Esophagus (tissue), 2 donors: ENCODE measurements around the gene CUEDC1. TPM values are rescaled to one million over a fixed set of nuclear protein-coding genes. Genes with fewer than 3 reads are reported as not detected.

Experiments
- H3K27ac ChIP-seq, 2 donors: one replicate each; pipeline ENCODE4 v1.5.1; 2013; ENCODE audit warnings: low read depth in 2 of 2, mild to moderate bottlenecking in 2 of 2, inconsistent platforms in 1 of 2, low read length in 1 of 2, moderate library complexity in 1 of 2
- H3K27me3 ChIP-seq, 2 donors: one replicate each; pipeline ENCODE4 v1.6.1; 2013; ENCODE audit warnings: low read length in 2 of 2, control low read depth in 1 of 2, mild to moderate bottlenecking in 1 of 2; ENCODE audit not compliant: insufficient read depth in 2 of 2, control insufficient read depth in 1 of 2
- H3K36me3 ChIP-seq, 2 donors: one replicate each; pipeline ENCODE4 v1.6.1; 2013; ENCODE audit warnings: low read length in 1 of 2; ENCODE audit not compliant: control insufficient read depth in 2 of 2, insufficient read depth in 2 of 2
- H3K4me1 ChIP-seq, 2 donors: one replicate each; pipeline ENCODE4 v1.6.1; 2013; ENCODE audit warnings: low read length in 1 of 2; ENCODE audit not compliant: control insufficient read depth in 2 of 2, insufficient read depth in 2 of 2
- H3K4me3 ChIP-seq, 2 donors: one replicate each; pipeline ENCODE4 v1.5.1; 2013; ENCODE audit warnings: low read length in 2 of 2, mild to moderate bottlenecking in 2 of 2, low read depth in 1 of 2, moderate library complexity in 1 of 2
- H3K9me3 ChIP-seq, 2 donors: one replicate each; pipeline ENCODE4 v1.6.1; 2013; ENCODE audit warnings: mild to moderate bottlenecking in 2 of 2, low read depth in 1 of 2, low read length in 1 of 2, moderate library complexity in 1 of 2; ENCODE audit not compliant: control insufficient read depth in 2 of 2, insufficient read depth in 1 of 2
- WGBS, 2 donors: extraction: QIAGEN DNeasy Blood & Tissue Kit; methylation state at CpG; one replicate each; pipeline ENCODE4 v1.1.7; 2013; 5-methylcytosine and 5-hydroxymethylcytosine counted together
- polyA plus RNA-seq, 2 donors: library from polyadenylated mRNA; stranded (reverse); fragments of 200-250 nt; gene quantifications; one replicate each; pipeline ENCODE4 v1.2.3, GENCODE V29; 2013
- donor health status: healthy with polysubstance abuse.
- donor health status: Bipolar disorder and iron deficiency.

Gene CUEDC1
- polyA plus RNA-seq, 2 donors, result 19.9 to 31.1 TPM

DNA sequence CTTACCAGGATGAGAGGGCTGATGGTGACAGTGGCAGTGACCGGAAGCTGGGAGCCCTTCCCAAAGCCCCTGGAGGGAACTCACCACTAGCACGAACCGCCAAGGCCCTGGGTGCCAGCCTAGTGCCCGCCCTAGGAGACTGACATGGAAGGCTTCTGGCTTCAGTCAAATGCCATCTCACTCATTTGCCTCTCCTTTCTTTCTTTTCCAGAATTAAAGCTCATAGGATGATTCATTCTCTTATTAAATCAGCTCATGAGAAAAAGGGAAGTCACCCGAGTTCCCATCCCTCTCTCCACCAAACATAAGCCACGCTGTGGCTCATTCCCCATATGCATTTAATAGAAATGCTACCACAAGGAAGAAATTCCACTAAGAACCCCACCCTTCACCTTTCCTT, 12.1 kb downstream of the CUEDC1 start:
- Histone ChIP-seq H3K9me3 (no peaks in the 10 kb centered on the region), H3K27me3 (no peaks in the 10 kb centered on the region), H3K4me1 (peaks cover 7 to 22% of the 10 kb centered on the region in 2 donors), H3K36me3 (no peaks in the 10 kb centered on the region), H3K4me3 (no peak overlapping the region), H3K27ac (peak overlapping the region; percentile 95 to 96)
- WGBS, 2 donors, result 31 to 43% methylated on average over 6 of the region's 6 CpGs

DNA sequence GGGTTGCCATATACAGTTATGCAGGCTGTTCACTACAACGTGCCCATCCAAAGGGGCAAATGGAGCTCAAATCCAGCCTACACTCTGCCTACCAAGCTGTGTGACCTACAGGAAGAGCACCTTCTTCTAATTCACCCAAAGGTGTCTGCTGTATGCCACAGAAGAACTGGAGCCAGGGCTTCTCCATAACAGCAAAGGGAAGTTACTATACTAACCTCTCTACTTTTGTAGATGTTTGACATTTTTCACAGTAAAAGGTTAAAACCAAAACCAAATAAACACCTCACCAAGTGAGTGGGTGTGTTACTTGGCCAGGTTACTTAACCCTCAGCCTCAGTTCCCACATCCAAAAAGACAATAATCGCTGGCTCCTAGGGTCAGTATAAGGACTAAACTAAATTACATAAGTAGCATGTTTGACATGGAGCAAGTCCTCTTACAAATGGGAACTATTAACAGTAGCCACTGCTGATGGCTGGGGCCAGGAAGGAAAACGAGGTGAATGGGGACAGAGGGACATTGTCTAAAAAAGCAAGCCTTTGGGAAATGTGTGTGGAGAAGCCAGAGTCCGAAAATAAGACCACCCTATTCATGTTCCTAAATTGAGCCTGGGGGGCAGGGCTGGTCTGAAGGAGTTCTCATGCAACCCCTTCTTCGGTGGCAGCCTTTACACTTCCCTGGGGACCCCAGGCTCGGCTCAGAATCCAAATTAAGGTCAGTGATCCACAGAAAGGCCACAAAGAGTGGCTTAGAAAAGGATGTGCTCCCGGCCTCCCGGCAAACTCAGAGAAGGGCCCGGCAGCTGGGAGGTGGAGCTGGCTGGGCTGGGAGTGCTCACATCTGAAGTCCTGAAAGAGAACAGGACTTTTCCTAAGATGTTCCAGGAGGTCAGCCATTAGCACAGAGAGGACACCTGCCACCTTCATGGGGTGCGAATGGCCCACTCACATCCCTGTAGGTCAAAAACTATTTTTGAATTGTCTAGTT, 13.5 kb downstream of the CUEDC1 start:
- no peak overlapping the region for H3K4me3 ChIP-seq
- no peaks in the 10 kb centered on the region for H3K9me3 ChIP-seq
- no peaks in the 10 kb centered on the region for H3K27me3 ChIP-seq
- H3K36me3 ChIP-seq, result no peaks in the 10 kb centered on the region
- WGBS, 2 donors, result 55 to 65% methylated on average over 10 of the region's 10 CpGs
- peaks cover 7 to 22% of the 10 kb centered on the region in 2 donors for H3K4me1 ChIP-seq
- H3K27ac ChIP-seq, result peak overlapping the region; percentile 72 to 86

DNA sequence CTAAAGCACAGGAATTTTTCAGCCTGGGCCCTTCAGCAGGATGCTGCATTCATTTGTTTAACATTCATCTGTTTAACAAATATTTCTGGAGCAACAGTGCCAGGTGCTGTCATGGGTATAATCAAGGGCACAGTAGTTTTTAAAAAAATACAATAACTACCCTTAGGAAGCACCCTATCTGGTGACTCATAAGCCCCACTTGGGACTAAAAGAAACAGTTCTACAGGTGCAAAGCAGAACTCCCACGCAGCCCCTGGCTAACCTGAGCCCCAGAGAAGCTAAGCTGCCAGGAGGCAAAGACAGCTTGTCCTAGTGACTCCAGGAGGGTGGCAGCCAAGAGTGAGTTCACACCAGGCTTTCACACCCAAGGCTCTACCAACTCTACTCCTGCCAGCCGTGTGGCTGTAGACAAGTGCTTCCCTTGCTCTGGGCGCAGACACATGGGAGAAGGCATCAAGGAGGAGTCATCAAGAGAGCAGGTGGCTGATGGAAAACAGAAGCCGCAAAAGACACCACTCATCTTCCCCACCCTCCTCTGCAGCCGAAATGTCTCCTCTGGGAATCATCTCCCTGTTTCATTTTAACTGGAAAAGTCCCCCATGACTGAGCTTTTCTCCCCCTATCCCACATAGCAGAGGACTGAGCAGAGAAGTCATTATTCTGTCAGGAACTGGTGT, 14.4 kb downstream of the CUEDC1 start:
- Histone ChIP-seq H3K27ac (peak overlapping the region; percentile 72 to 86), H3K27me3 (no peaks in the 10 kb centered on the region), H3K9me3 (no peaks in the 10 kb centered on the region), H3K4me3 (no peak overlapping the region), H3K4me1 (peaks cover 11 to 27% of the 10 kb centered on the region in 2 donors), H3K36me3 (no peaks in the 10 kb centered on the region)
- WGBS, 2 donors, result 37 to 55% methylated on average over 5 of the region's 5 CpGs

DNA sequence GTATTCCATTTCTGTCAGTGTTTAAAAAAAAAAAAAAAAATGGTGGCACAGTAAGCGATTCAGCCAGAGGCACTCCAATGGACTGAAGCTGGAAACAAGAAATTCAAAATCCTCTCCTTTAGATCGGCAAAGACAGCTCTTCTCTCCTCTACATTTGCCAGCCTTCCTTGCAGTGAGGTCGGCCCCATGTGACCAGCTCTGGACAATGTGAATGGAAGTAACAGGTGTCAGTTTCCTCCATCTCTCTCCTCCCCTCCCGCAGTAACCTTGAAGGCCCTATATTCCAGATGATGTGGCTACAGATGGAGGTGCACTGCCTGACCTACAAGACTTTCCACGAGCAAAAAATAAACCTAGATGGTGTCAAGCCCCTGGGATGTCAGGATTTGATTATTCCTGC, 15.0 kb downstream of the CUEDC1 start:
- H3K27me3 ChIP-seq, result no peaks in the 10 kb centered on the region
- no peak overlapping the region for H3K4me3 ChIP-seq
- no peaks in the 10 kb centered on the region for H3K36me3 ChIP-seq
- H3K27ac ChIP-seq, result peak overlapping the region; percentile 66 to 72
- 42 to 54% methylated on average over 5 of the region's 5 CpGs for WGBS, 2 donors
- H3K4me1 ChIP-seq, result peaks cover 16 to 30% of the 10 kb centered on the region in 2 donors
- no peaks in the 10 kb centered on the region for H3K9me3 ChIP-seq

DNA sequence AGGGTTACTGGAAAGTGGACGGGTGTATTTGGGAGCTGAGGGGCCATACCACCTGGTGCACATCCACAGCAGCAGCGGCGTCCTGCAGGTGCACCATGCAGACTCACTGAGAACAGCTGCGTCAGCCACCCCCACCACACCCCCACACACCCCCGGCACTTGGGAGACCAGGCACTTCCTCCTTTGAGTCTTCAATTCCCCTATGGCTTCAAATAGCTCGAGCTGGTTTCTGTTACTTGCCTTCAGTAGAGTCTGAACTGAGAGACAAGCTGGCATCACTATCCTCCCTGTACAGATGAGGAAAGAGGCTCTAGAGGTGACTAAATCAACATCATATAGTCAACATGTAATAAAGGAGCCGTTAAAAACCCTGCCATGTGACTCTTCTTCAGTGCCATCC, 15.4 kb downstream of the CUEDC1 start:
- WGBS, 2 donors, result 53 to 54% methylated on average over 7 of the region's 7 CpGs

DNA sequence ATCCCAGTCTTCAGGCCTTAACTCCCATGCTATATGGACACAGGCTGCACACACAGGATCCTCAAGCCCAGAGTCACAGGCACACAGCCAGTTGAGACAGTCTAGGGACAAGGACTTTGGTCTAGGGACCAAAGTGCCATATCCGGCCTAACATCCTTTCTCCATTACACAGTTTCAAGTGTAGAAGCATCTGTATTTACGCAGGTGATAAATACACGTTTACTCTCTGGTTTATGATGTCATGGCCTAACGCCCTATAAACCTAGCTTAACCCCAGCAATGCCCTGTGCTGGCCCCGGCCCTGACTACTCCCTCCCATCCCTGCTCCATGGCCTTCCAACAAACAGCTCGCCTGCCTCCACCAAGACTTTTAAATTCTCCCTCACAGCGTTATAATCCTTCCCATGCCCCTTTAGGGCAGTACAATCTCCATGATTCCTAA, 17.1 kb downstream of the CUEDC1 start:
- no peaks in the 10 kb centered on the region for H3K9me3 ChIP-seq
- no peaks in the 10 kb centered on the region for H3K27me3 ChIP-seq
- peak overlapping the region; percentile 20 to 59 for H3K27ac ChIP-seq
- no peak overlapping the region for H3K4me3 ChIP-seq
- H3K36me3 ChIP-seq, result no peaks in the 10 kb centered on the region
- WGBS, 2 donors, result 62 to 65% methylated on average over 7 of the region's 7 CpGs
- peaks cover 16 to 26% of the 10 kb centered on the region in 2 donors for H3K4me1 ChIP-seq

More for the DNA sequence above, 15.4 kb downstream of the CUEDC1 start:
- Histone ChIP-seq H3K27ac (peak overlapping the region; percentile 28 to 72), H3K36me3 (no peaks in the 10 kb centered on the region), H3K9me3 (no peaks in the 10 kb centered on the region), H3K27me3 (no peaks in the 10 kb centered on the region), H3K4me3 (no peak overlapping the region), H3K4me1 (peaks cover 16 to 29% of the 10 kb centered on the region in 2 donors)

DNA sequence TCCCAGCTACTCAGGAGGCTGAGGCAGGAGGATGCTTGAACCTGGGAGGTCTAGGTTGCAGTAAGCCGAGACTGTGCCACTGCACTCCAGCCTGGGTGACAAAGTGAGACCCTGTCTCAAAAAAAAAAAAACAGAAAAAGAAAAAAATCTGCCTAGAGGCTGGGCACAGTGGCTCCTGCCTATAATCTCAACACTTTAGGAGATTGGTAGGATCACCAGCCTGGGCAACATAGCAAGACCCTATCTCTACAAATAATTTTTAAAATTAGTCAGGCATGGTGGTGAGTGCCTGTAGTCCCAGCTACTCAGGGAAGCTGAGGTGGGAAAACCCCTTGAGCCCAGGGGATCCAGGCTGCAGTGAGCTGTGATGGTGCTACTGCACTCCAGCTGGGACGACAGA, 17.7 kb downstream of the CUEDC1 start:
- Histone ChIP-seq H3K9me3 (no peaks in the 10 kb centered on the region), H3K4me3 (no peak overlapping the region), H3K36me3 (no peaks in the 10 kb centered on the region), H3K27ac (peak overlapping the region in 1 of 2 donors; percentile 9), H3K27me3 (no peaks in the 10 kb centered on the region), H3K4me1 (peaks cover 16 to 26% of the 10 kb centered on the region in 2 donors)
- 92 to 94% methylated on average over 2 of the region's 2 CpGs for WGBS, 2 donors

DNA sequence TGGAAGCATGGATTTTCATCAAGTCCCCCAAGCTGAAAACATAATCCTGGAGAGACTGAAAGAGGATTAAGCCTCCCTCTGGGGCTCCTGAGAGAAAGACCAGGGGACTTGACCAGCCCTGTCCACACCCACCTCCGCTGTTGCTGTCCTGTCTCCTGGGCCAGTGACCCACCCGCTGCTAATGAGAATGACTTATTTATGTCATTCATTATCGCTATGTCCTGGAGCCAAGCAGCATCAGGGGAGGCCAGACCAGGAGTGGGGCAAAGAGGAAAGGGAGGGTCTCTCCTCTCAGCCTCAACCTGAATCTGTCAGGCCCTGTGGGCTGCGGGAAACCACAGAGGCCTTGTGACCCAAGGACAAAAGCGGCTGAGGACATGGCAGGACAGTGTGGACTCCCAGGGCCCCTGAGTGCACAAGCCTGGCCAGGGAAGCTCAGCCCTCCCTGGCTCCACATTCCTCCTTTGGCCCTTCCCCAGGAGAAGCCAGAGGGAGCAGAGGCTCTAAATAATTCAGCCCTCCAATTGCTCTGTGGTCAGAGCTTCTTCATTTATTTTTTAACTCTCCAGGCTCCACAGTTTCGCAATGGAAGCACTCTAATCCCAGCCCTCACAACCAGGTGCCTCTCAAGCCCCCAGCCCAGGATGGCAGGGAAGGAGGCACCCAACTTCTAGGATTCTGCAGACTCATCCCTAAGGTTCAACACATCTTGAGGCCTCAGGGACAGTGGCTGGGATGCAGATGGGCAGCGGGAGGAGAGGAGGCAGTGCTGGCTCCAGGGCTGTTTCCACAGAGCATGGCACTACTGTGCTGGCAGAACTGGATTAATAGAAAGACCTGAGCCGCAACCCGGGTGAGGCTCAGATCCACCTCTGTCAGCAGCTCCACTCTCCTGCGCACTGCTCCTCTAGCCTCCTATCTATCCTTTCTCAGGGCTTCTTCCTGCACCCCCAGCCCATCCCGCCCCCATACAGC, 19.1 kb downstream of the CUEDC1 start:
- Histone ChIP-seq H3K4me1 (peaks cover 13 to 20% of the 10 kb centered on the region in 2 donors), H3K27ac (peak overlapping the region; percentile 69 to 87), H3K4me3 (no peak overlapping the region), H3K36me3 (no peaks in the 10 kb centered on the region), H3K27me3 (no peaks in the 10 kb centered on the region), H3K9me3 (no peaks in the 10 kb centered on the region)
- WGBS, 2 donors, result 50 to 59% methylated on average over 11 of the region's 11 CpGs
